ENCODE data around the gene FRMD4A.
"Not testable (repeated sequence)": the region's sequence is repeated elsewhere in the genome, so short reads cannot be mapped to it uniquely, and the experiment has no call there.

Gene FRMD4A

DNA sequence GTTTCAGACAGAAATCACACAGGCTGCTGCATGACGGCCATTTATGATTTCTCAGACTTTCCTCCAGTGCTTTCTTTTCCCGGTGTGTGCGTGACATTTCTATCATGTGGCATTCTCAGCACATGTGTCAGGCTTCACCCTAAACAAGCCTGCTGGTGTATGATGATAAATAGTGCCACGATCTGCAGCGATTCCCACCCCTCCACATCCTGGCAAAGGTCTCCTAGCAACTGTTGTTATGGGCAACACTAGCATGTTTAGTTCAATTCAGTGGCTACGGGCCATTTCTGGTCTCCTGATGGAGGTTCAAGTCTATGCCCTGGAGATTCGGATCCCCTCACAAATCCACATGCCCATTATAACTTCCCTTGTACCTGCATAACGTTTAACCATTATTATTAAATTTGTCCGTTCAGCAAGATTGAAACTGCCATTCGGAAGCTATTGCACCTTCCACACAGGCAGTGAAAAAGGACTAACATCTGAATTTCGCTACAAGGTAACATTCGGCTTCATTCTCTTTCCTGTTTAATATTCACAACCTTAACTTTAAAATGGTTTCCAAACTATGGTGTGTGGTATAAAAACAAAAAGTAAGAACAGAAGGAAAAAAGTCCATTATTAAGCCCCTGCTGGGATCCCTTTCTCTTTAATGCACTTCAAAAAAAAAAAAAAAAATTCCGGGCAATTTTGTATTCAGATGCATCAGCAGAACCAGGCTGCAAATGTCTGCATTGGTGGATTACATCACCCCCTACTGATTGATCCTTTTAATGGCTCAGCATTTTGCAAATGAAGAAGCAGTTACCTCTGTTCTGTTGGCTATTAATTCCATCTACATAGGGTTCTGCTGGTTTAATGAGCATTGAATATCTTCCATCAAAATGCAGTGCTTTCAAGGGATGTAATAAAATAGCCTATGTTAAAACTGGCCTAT lies 90.2 kb downstream of the FRMD4A start:
- DNase-seq (ENCODE audit: low read depth) = no peak

DNA sequence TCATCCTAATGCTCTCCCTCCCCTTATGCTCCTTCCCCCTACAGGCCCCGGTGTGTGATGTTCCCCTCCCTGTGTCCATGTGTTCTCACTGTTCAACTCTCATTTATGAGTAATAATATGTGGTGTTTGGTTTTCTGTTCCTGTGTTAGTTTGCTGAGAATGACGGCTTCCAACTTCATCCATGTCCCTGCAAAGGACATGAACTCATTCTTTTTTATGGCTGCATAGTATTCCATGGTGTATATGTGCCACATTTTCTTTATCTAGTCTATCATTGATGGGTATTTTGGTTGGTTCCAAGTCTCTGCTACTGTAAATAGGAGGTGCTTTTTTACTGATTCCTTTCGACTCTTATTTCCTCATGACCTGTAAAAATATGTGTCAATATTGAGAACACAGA lies 92.1 kb downstream of the FRMD4A start:
- not testable (repeated sequence) for DNase-seq (ENCODE audit: low read depth)

DNA sequence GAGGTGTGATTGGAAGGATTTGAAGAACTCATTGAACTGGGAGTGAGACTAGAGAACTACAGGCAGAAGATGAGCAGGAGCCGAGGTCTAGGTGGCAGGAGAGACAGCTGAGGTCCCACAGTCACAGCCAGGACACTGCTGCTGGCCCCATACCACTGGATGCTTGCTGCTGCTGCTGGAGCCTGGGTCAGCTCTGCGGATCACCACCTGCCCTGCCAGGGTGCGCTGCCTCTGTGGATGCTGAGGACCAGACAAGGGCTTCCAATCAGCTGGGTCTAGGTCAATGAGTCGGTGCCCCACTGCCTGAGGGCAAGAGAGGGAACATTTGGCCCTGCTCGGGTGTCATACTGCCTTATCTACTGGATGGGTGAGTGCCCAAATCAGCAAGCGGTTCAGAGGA lies 94.4 kb downstream of the FRMD4A start:
- no peak for DNase-seq (ENCODE audit: low read depth)

DNA sequence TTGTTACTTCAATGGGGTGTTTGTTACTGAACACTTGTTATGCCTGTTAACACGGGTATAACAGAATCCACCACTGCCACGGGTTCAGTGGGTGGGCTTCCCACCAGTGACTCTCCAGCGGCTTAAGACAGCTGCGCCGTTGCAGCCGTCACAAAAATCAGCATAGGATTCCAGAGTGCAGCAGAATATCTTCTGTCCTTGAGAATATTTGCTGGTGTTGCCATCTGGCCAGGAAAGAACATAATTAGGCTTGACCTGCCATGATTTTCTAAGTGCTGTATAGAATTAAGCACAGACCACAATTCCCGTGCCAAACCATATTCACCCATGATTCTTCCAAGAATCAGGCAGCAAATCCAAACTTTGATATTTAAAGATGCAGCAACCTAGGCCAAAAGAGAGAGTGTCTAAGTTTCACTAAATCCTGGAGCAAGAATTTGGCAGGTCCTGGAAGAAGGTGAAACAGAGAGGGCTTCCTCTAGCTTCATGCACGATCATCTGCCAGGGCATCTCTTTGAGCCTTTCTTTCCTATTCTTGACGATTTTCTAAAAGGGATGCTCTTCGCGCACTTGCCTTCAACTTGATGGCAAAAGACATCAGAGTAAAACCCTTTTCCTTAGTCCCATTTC lies 95.0 kb downstream of the FRMD4A start:
- no peak for DNase-seq (ENCODE audit: low read depth)

DNA sequence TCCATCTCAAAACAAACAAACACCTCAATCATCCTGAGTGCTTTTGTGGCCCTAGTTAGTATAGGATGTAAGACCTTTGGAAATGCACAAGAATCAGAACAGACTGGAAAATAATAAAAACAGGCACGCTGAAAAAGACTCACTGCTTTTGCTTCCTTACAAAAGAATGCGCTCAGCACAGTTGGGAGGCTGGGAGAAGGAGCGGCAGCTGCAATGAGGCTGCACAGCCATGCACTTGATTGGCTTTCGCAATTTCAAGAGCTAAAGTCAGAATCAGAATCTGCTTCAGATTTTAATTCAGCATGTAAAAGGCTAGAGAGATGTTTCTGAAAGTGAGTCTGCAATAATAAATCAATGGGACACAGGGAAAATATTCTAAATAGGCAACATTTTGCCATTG lies 97.2 kb downstream of the FRMD4A start:
- no peak for DNase-seq (ENCODE audit: low read depth)

DNA sequence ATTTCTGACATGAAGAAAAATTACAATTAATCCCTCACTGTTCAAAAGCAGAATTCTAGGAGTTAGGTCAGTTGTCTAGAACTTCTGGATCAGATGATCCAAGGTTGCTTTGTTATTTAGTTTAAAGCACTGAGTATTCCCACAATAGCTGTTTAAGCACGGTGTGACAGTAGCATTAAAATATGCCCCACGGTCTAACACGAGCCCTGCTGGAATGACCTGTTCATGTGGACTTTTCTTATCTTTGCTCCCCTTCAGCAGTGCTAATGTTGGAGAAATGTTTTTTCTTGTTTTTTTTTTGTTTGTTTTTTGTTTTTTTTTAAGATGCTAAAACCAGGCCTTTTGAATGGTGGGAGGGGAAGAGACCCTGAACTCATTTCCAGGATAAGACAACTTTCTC lies 101.9 kb downstream of the FRMD4A start:
- not testable (repeated sequence) for DNase-seq (ENCODE audit: low read depth)

DNA sequence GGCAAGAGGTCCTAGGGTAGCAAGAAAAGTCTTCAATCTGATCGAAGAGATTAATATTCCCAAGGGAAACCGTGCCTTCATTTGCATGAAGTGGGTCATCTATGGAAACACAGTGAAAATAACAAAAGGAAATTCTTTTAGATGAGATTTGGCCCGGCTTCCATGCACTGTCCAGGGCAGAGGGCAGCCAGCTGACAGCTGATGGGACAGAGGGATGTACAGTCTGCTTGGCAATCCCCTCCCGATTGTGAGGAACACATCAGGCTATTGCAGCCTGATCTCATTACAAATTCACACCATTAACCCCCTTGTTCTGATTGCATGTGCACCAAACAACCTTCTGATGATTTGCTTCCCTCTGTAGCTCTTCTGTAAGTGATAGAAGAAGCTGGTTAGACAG lies 105.3 kb downstream of the FRMD4A start:
- no peak for DNase-seq (ENCODE audit: low read depth)

DNA sequence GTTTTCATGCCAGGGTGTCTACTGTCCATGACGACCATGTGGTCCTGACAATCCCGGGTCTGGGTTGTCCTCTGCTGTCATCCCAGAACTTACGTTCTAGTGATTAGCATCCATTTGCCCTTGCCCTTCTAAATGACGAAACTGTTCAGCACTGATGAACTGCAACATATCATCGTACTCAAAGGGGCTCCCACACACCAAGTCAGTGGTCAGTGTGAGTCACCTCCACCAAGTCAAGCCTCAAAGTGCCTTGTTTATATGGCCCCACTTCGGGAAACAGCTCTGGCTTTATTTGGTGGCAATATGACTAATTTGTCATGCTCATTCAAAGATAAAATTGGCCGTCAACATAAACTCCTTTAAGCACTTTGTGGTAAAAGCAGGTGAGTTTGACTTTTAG lies 110.7 kb downstream of the FRMD4A start:
- no peak for DNase-seq (ENCODE audit: low read depth)

DNA sequence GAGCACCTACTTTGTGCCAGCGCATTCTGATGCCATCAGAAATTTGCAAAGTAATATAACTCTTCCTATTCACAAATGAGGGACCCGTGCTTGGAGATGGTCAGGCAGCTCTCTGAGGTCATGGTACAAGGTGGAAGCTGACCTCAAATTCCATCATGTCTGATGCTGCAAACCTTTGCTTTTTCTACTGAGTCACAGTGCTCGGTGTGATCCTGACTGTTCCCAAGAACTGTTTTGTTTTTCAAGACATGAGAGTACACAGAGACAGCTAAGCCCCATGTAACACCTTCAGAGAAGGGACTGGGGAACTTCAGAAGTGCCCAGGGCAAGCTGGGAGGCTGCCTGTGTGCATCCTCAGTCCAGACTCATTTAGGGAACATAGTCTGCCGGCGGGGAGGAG lies 111.3 kb downstream of the FRMD4A start:
- no peak for DNase-seq (ENCODE audit: low read depth)

DNA sequence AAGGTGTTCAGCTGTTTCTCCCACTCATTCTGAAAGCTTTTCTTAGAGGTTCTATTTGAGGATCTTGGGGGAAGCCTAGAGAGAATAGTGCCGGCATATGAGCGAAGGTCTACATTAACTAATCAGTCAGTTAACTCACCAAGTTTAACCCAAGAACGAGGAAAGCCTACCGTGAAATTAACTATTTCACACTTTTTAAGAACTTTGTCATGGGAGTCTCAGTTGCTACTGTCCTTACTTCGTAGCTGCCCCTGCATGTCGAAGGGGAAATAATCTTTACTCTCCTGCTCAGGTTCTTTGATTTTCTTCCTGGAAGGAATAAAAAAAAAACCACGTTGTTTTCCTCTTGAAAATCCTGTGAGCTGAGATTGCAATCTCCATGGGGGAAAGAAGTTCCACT lies 115.1 kb downstream of the FRMD4A start:
- DNase-seq (ENCODE audit: low read depth) = no peak

DNA sequence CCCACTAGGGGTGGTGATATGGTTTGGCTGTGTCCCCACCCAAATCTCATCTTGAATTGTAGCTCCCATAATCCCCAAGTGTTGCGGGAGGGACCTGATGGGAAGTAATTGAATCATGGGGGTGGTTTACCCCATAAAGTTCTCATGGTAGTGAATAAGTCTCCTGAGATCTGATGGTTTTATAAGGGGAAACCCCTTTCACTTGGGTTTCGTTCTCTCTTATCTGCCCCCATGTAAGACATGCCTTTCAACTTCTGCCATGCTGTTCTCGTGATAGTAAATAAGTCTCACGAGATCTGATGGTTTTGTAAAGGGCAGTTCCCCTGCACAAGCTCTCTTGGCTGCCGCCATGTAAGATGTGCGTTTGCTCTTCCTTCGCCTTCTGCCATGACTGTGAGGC lies 117.0 kb downstream of the FRMD4A start:
- DNase-seq (ENCODE audit: low read depth) = not testable (repeated sequence)

DNA sequence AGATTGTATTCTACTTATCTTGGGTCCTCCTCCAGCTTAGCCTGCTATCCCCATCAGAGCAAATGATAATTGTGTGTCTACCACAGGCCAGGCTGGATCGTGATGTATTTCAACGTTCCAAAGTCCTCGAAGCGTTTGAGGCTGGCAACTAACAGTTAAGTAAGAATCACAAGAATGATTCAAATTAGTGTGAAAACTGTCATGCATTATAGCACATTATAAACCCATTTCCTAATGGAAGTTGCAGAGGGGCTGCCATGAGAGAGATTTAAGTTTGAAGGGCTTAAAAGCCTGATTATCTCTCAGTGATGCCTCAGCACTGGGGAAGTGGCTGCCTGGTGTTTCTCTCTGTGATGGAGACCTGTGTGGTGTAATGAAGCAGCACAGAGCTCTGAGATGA lies 119.1 kb downstream of the FRMD4A start:
- no peak for DNase-seq (ENCODE audit: low read depth)

DNA sequence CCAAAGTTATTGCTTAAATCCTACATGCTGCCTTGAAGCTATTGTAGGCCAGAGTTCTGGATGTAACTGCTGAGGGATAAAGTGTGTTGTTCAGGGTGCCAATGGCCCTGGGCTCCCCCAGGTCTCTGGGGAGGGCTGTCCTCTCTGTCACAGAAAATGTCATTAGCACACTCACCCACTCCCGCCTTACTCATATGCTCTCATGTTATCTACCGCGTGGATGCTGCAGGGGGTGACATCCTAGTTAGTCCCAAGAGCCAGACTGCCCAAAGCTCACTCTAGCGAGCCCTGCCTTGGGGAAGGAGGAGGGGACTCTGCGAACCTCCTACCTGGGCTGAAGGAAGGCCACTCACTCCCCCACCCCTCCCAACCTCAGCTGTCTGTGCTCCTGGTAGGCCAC lies 122.5 kb downstream of the FRMD4A start:
- DNase-seq (ENCODE audit: low read depth) = no peak

DNA sequence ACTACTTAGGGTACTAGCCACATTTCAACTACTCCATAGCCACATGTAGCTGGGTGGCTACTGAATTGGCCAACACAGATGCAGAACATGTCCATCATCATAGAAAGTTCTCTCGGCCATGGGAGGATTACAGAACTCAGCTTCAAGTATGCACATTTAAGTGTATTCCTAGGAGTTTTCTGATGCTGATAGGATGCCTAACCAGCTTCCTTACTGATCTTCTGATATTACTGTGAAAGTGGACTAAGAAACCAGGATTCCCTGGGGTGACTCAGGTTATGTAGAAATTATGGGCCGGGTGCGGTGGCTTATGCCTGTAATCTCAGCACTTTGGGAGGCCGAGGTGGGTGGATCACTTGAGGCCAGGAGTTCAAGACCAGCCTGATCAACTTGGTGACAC lies 125.5 kb downstream of the FRMD4A start:
- no peak for DNase-seq (ENCODE audit: low read depth)

DNA sequence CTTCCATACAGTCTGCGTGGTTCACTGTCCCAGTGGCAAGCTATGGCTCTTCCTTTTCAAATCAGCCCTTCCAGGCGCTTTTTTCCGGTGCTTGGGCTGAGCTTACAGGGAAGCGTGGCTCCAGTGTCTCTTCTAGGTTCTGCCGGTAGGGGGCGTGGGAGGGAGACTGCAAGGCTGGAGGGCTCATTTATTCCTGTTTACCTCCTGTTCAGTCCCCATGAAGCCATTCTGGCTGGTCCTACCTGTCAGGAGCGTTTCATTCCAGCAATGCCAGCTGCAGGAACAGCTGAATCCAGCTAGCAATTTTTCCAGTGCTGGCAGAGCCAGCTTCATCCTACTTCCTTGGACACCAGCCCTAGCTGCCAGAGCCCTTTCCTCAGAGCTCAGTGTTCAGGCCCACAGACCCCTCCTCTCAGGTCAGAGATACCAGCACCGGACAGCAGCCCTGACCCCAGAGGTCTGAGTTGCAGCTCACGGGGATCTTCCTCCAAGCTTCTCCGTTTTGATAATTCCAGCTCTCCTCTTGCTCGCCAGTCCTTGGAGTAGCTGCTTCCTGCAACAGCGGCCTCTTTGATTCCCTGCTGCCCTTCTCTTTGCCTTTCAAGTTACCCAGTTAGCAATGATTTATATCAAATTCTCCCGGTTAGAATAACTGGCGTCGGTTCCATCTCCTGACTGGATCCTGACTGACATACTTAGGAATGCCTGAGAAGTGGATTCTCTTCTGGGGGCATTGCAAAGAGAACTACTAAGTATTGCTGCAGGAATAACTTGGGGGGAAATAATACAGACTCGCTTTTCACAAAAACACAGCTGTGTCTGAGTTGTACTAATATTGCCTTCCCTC lies 129.8 kb downstream of the FRMD4A start:
- DNase-seq (ENCODE audit: low read depth) = no peak

DNA sequence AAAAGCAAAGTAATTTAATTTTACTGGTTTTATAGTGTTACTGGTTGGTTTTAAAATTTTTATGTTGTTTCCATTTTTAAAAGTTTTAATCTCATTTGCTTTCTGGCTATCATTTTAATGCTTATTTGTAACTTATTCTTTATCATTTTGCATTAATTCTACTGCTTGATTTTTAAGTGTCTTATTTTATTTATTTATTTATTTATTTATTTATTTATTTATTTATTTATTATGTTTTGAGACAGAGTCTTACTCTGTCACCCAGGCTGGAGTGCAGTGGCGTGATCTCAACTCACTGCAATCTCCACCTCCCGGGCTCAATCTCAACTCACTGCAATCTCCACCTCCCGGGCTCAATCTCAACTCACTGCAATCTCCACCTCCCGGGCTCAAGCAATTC lies 131.6 kb downstream of the FRMD4A start:
- DNase-seq (ENCODE audit: low read depth) = not testable (repeated sequence)

DNA sequence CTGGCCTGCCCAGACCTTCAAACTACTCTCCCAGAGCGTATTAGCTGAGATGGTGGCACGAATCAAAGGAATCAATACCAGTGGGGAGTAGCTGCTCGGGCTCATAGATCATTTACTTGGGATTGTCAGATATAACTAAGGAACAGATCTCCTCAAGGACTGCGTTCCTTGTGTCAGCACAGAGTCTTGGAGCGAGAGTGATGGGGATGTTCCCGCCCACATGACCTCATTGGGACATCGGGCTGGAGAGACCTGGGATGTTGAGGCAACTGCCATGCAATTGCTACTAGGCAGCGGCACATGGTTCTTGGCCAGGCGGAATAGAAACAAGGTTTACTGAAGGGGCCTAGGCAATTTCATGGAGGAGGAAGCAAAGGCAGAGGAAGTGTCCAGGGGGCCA lies 132.6 kb downstream of the FRMD4A start:
- DNase-seq (ENCODE audit: low read depth) = no peak

DNA sequence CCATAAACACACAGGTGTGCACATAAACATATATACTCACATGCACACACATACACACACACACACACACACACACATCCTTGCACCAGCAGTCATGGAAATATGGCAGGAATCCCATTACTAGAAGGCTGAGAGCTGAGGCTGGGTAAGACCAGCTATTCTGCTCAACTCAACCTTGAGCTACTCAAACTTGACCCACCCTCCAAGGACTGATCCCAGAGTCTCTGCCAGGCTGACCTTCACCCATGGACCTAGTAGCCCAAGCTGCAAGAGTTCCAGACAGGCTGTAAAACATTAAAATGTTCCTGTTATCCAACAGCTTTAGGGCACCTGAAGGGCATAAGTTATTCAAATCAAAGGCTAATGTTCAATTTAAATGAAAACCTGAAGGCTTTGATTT lies 134.6 kb downstream of the FRMD4A start:
- DNase-seq (ENCODE audit: low read depth) = no peak

DNA sequence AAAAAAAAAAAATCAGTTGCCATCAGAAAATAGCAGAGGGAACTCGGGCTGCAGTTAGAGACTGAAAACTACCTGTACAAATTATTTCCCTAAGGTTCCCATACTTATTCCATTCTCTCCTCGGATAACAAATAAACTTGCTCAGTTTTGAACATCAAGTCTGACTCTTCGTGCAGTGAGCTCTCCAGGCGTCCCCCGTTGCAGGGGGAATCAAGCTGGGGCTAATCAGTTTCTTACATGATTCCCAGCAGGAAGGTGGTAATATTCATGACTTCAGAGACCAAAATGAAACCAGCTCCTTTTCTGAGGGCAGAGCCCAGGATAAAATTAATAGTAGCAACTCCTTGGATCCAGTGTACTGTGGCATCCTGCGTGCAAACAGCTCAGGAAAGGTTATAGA lies 135.3 kb downstream of the FRMD4A start:
- no peak for DNase-seq (ENCODE audit: low read depth)

DNA sequence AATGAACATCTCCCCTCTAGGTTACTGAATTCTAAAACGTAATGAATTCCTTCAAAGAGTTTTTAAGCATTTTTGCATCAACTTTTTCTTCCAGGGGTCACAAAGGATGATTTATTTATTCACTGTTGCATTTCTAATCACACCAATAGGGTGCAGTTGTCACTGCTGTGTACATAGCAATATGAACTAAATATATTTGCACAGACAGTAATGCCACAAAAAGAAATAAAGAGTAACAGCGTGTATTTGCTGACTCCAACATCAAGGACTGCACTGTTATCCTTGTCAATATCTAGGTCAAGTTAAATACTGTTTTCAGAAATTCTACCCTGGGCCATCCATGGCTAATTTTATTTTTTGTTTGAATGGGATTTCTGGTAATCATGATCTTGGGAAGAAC lies 138.0 kb downstream of the FRMD4A start:
- DNase-seq (ENCODE audit: low read depth) = no peak

DNA sequence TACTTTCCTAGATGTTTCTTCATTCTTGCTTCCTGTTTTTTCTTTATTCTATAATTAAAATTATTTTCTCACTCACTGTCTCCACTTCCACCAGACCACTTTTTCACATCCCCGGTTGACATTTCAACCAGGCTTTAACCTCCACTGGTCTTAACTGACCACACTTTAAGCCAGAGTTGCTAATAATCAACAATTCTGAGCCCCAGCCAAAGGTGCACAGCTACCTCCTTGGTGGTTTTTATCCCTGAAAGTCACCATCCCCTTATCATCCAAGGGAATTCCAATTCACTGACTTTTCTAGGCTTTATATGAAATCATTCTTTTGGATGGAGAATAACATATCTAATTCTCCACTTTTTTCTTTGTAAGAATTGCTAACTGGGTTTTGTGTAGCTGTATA lies 138.9 kb downstream of the FRMD4A start:
- no peak for DNase-seq (ENCODE audit: low read depth)

DNA sequence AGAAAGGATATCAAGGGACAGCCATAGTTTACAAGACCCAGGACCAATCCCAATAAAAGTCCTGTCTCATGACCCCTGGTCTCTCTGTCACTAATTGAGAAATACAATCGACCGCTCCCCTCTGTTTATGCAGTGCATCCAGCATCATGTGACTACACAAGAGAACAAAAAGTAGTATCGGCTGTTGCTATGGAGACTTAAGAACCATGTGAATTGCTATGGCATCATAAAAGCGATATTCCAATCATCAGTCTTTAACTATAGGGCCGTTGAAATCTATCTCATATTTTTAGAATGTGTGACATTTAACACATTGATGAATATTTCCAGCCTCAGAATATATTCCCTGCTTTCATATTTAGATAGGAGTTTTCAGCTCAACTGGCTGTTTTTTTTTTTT lies 139.3 kb downstream of the FRMD4A start:
- no peak for DNase-seq (ENCODE audit: low read depth)

DNA sequence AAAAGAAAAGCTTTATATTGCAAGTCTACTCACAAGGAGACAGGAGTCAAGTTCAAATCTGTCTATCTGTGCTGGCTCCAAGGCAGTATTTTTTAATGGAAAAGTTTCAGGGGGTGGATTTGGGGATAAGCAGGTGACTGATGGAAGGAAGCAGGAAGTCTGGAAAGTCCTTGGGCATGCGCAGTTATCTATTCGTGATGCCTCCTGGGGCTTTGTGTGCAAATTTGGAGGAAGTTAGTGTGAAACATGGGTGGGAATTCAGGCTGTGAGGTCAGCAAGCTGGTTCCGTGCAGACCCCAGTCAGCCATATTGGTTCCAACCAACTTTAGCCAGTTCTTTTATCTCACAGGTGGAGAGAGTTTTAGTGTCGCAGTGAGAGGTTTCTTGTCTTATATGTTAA lies 140.0 kb downstream of the FRMD4A start:
- DNase-seq (ENCODE audit: low read depth) = no peak
